T-helper 2 cell treated with Interferon-gamma antibody and Interleukin-4, amounts not matched to agents 5 μg/mL and 100 μg/mL, for 36 hours (primary cell): Measurements from ENCODE around the gene TULP1.

Source experiments
- DNase-seq: peaks from one replicate; pipeline ENCODE4 v3.0.0; 2021; ENCODE audit warnings: low spot score
- H3K27ac Mint-ChIP-seq: one replicate; pipeline ENCODE4 v1.8.0; 2021; ENCODE audit warnings: mild to moderate bottlenecking, mixed read lengths
- H3K27me3 Mint-ChIP-seq: one replicate; pipeline ENCODE4 v1.8.0; 2021; ENCODE audit warnings: low read depth, mixed read lengths
- H3K36me3 Mint-ChIP-seq: one replicate; pipeline ENCODE4 v1.8.0; 2021; ENCODE audit warnings: low read depth, mixed read lengths
- H3K4me1 Mint-ChIP-seq: one replicate; pipeline ENCODE4 v1.8.0; 2021; ENCODE audit warnings: low read depth, mixed read lengths
- H3K4me3 Mint-ChIP-seq: one replicate; pipeline ENCODE4 v1.8.0; 2022; ENCODE audit warnings: mild to moderate bottlenecking, moderate library complexity, mixed read lengths
- H3K9me3 Mint-ChIP-seq: one replicate; pipeline ENCODE4 v1.8.0; 2021; ENCODE audit warnings: mixed read lengths

Gene TULP1

DNA sequence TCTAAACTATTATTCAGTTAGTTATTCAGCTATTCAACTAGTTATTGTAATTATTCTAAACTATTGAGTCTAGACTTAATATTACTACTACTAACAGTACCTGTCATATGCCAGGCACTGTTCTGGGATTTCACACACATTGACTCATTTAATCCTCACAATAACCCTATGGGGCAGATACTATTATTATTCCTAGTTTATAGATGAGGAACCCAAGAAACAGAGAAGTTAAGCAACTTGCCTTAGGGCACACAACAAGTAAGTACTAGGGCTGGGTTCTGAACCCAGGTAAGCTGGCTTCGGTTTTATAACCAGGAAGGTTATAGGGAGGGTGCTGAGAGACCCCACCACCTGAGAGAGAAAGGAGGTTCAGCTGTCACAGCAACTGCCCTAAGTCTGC, 23.6 kb downstream of the TULP1 start:
- H3K27me3 Mint-ChIP-seq = peaks cover 12% of the 10 kb centered on the region
- no peaks in the 10 kb centered on the region for H3K9me3 Mint-ChIP-seq
- peaks cover 9% of the 10 kb centered on the region for H3K4me1 Mint-ChIP-seq
- H3K4me3 Mint-ChIP-seq = no peak overlapping the region
- H3K27ac Mint-ChIP-seq = no peak overlapping the region
- no peak for DNase-seq
- H3K36me3 Mint-ChIP-seq = no peaks in the 10 kb centered on the region

DNA sequence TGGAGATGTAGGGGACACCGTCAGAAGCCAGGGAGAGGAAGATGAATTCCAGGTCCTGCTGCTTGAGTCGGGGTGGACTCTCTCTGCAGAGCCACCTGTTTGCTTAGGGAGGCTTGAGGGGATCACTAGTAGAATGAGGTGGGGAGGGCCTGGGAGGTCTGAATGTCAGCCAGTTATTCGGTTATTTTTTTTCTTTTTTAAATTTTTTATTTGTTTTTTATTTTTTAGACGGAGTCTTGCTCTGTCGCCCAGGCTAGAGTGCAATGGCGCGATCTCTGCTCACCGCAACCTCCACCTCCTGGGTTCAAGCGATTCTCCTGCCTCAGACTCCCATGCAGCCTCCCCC, 24.2 kb downstream of the TULP1 start:
- Mint-ChIP-seq H3K27me3 (peaks cover 8% of the 10 kb centered on the region), H3K36me3 (no peaks in the 10 kb centered on the region), H3K27ac (no peak overlapping the region), H3K4me1 (peaks cover 6% of the 10 kb centered on the region), H3K4me3 (no peak overlapping the region), H3K9me3 (no peaks in the 10 kb centered on the region)
- no peak for DNase-seq

DNA sequence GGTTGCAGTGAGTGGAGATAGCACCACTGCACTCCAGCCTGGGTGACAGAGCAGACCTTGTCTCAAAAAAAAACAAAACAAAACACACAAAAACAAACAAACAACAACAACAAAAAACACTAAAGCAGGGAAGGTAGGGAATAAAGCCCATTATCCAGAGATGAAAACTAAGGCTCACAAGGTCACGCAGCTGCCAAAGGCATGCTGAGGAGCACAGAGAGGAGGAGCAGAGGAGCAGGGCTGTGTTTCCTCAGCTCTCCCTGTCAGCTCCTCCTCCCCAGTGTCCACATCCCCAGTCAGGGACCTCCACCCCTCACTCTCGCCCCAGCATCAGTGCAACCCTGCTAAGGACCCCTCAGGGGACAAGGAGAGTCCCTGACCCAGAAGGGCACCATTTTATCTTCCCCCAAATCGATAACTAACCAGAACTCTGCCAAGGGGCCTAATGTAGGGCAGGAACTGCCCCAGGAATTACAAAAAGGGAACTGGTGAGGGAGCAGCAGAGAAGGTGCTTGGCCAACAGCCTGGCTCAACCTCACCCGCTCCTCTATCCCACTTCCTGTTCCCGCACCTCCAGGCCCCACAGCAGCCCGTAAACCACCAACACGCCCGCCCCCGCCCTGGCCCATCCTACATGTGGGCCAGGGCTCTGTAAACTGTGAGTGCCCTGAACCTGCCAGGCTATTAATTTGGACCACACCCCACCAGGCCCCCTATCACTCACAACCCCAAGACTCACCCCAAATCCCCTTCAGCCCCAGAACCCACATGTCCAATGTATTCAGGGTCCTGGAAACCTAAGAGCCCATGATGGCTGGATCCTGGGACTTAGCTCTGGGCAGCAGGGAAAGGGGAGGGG, 24.8 kb downstream of the TULP1 start:
- Mint-ChIP-seq H3K27ac (peak overlapping the region; percentile 29), H3K36me3 (no peaks in the 10 kb centered on the region), H3K4me1 (peaks cover 6% of the 10 kb centered on the region), H3K4me3 (no peak overlapping the region), H3K27me3 (peaks cover 3% of the 10 kb centered on the region), H3K9me3 (no peaks in the 10 kb centered on the region)
- DNase-seq = no peak

DNA sequence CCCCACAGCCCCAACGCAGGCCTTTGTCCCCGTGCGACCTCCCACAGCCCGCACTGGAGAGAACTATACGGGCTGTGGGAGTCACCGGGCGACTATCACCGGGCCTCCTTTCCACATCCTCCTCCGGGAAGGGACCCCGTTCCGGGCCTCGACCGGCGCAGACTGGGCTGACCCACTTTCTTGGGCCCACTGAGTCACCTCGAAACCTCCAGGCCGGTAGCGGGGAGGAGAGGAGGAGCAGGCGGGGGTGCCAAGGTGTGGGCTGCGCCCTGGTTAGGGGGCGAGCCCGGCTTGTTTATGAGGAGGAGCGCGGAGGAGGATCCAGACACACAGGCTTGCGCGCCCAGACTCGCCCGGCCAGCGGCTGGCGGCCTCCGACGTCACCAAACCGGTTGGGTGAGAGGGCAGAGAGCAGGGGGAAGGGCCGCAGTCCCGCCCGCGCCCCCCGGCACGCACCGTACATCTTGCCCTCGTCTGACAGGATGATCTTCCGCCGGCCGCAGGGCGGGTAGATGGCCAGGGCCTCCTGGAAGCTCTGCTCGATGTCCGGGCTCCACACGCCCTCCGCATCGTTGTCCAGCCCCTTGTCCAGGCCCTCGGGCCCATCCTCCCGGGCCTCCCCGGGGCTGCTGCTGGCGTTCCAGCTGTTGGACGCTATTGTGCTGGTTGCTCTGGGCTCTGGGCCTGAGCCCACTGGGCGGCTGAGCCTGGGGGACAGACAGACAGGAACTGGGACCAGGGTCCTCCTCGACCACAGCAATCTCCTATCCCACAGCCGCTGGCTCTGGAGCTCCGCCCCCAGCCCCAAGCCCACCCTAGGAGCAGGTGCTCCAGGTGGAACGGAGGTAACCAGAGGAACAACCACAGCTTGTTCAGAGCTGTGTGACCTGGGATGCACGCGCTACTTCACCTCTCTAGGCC, 26.4 kb downstream of the TULP1 start:
- no peak overlapping the region for H3K4me3 Mint-ChIP-seq
- H3K27me3 Mint-ChIP-seq = no peaks in the 10 kb centered on the region
- DNase-seq = no peak
- H3K4me1 Mint-ChIP-seq = peaks cover 6% of the 10 kb centered on the region
- H3K36me3 Mint-ChIP-seq = no peaks in the 10 kb centered on the region
- no peak overlapping the region for H3K27ac Mint-ChIP-seq
- H3K9me3 Mint-ChIP-seq = no peaks in the 10 kb centered on the region

DNA sequence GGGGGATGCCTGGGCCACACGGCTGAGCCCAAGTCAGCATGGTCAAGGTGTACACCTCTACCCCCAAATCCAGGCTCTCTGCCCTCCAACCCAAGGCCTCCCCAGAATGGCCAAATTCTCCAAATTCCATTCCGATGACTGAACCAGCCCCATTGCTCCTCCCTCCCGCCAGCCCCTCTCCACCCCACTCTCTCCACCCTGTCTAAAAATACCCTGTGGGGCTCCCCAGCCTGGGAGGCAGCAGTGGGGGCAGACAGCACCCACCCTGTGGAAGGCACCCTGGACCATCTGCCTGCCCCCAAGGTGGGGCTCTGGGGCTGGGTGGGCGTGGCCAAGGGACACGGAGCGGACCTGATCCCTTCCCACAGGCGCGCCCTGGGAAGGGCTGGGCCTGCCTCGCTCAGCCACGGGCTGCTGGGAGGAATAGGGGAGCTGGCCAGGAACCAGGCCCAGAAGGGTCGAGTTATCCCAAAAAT, 27.3 kb downstream of the TULP1 start:
- H3K27me3 Mint-ChIP-seq = no peaks in the 10 kb centered on the region
- H3K4me3 Mint-ChIP-seq = no peak overlapping the region
- H3K9me3 Mint-ChIP-seq = no peaks in the 10 kb centered on the region
- H3K4me1 Mint-ChIP-seq = peaks cover 6% of the 10 kb centered on the region
- no peak for DNase-seq
- H3K36me3 Mint-ChIP-seq = no peaks in the 10 kb centered on the region
- no peak overlapping the region for H3K27ac Mint-ChIP-seq

DNA sequence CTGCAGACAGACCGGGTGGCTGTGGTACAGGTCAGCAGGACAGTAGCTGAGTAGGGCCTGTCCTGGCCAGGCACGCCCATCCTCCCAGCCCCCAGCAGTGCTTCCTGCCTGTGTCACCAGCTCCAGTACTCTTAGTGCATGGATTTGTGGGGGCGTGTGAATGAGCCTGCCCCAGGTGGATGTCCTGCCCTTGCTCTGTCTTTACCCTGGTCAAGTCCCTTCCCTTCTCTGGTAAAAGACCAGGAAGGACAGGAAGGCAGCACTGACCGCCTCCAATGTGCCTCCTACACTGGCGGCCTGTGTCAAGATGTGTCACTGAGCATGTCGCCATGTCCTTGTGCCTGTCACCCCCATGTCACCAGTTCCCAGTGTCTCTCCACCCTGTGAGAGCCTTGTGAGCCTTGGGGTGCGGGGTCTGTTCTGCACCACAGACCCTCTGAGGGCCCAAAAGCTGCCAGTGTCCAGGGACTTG, 27.7 kb downstream of the TULP1 start:
- no peaks in the 10 kb centered on the region for H3K9me3 Mint-ChIP-seq
- H3K36me3 Mint-ChIP-seq = no peaks in the 10 kb centered on the region
- H3K4me3 Mint-ChIP-seq = no peak overlapping the region
- H3K27ac Mint-ChIP-seq = no peak overlapping the region
- no peaks in the 10 kb centered on the region for H3K27me3 Mint-ChIP-seq
- DNase-seq = no peak
- peaks cover 6% of the 10 kb centered on the region for H3K4me1 Mint-ChIP-seq

DNA sequence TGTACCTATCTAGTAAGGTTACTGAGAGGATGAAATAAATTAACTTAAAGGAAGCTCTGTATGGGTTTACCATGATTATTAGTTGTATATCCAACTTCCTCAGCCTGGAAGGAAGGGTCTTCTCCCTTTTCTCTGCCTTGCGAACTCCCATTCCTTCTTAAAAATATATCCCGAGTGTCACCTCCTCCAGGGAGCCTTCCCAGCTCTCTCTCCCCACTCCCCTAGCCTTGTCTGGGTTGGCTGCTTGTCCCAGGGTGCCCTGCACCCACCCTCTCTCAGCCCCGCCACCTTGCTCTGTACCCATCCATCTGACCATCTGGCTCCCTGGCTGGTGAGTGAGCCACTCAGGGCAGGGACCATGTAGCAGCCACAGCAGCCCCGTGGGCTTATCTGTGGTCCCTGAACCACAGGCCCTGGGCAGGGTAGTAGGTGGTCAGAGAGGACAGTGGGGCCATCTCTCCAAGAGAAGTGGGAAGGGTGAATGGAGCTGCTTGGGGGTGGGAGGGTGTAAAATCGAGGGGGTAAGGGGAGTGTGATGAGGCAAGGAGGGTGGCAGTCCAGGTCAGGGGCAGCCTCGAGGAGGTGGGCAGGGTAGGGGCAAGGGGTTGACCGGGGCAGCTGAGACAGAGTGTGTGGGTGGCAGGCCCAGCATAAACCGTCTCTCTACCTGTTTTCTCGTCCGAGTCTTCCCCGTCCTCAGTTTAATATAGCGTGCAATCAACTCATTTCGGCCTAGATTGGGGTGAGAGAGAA, 28.6 kb downstream of the TULP1 start:
- H3K36me3 Mint-ChIP-seq = no peaks in the 10 kb centered on the region
- H3K4me1 Mint-ChIP-seq = peaks cover 6% of the 10 kb centered on the region
- H3K27me3 Mint-ChIP-seq = no peaks in the 10 kb centered on the region
- no peak for DNase-seq
- H3K9me3 Mint-ChIP-seq = no peaks in the 10 kb centered on the region
- no peak overlapping the region for H3K4me3 Mint-ChIP-seq
- no peak overlapping the region for H3K27ac Mint-ChIP-seq

DNA sequence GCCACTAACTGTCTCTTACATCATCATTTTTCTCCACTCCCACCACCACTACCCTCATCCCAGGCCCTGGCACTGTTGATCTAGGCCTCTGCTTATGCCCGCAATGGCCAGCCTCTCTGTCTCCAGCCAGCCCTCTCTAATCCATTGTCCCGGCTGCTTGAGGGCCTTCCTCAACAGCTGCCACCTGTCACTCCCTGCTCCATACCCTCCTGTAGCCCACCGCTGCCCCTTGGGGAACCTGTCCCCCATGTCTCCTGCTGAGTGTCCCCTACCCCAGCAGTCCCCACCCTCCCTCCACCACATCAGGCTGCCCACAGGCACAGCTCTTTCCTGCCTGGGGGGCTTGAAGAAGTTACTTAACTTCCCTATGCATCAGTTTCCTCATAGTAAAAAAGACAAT, 29.2 kb downstream of the TULP1 start:
- H3K27ac Mint-ChIP-seq = no peak overlapping the region
- H3K4me1 Mint-ChIP-seq = peaks cover 6% of the 10 kb centered on the region
- no peaks in the 10 kb centered on the region for H3K36me3 Mint-ChIP-seq
- H3K27me3 Mint-ChIP-seq = no peaks in the 10 kb centered on the region
- no peak overlapping the region for H3K4me3 Mint-ChIP-seq
- DNase-seq = no peak
- H3K9me3 Mint-ChIP-seq = no peaks in the 10 kb centered on the region

DNA sequence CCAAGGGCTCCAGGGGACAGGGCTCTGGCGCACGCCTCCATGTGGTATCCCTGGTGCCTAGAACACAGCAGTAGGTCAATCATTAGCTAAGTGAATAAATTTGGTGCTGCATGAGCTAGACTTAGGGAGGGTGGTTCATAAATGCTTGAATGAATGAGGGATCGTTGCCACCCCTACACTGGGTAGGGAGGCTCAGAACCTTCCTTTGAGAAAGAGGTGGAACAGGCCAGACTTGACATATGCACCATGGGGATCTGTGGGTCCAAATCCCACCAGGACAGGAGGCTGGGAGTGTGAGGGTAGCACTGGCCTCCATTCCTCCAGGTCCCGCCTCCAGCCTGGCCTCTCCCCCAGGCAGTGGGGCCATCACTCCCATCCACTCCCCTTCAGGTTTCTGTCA, 29.6 kb downstream of the TULP1 start:
- H3K4me3 Mint-ChIP-seq = no peak overlapping the region
- no peaks in the 10 kb centered on the region for H3K27me3 Mint-ChIP-seq
- peaks cover 4% of the 10 kb centered on the region for H3K4me1 Mint-ChIP-seq
- no peak for DNase-seq
- no peak overlapping the region for H3K27ac Mint-ChIP-seq
- no peaks in the 10 kb centered on the region for H3K9me3 Mint-ChIP-seq
- H3K36me3 Mint-ChIP-seq = no peaks in the 10 kb centered on the region

DNA sequence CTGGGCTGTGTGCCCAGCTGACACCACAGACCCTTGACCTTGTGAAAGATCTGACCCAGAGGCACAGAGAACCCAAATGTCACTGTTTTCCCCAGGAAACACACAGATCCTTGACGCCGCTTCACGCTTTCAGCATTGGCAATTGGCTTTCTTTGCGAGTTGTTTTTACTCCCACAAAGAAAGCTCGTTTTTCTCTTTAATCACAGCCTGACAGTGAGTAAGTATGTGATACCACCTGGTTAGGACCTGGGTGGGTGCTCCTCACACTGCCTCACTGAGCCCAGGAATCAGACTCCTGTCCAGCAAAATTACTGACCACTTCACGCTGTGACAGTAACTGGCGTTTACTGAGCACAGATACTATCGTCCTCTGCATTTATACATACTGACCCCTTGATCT, 31.5 kb downstream of the TULP1 start:
- no peaks in the 10 kb centered on the region for H3K27me3 Mint-ChIP-seq
- no peak for DNase-seq
- no peak overlapping the region for H3K4me3 Mint-ChIP-seq
- H3K27ac Mint-ChIP-seq = no peak overlapping the region
- H3K4me1 Mint-ChIP-seq = no peaks in the 10 kb centered on the region
- H3K36me3 Mint-ChIP-seq = no peaks in the 10 kb centered on the region
- no peaks in the 10 kb centered on the region for H3K9me3 Mint-ChIP-seq

DNA sequence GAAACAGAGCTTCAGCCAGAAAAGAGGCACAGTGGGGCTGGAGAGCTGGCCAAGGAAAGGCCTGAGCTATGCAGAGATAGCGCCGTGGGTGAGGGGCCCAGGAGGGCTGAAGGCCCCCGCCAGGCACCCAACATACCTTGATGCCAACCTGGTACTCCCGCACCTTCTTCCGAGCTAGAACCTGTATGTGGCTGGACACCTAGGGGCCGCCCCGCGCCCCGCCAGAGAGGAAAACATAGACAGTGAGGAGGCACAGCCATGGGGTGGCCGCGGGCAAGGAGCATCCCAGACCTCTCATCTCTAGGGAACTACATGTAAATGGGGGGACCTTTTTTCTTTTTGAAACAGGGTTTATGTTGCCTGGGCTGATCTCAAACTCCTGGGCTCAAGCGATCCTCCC, 32.5 kb downstream of the TULP1 start:
- no peak overlapping the region for H3K4me3 Mint-ChIP-seq
- H3K27ac Mint-ChIP-seq = no peak overlapping the region
- DNase-seq = no peak
- no peaks in the 10 kb centered on the region for H3K27me3 Mint-ChIP-seq
- no peaks in the 10 kb centered on the region for H3K4me1 Mint-ChIP-seq
- no peaks in the 10 kb centered on the region for H3K36me3 Mint-ChIP-seq
- H3K9me3 Mint-ChIP-seq = no peaks in the 10 kb centered on the region

DNA sequence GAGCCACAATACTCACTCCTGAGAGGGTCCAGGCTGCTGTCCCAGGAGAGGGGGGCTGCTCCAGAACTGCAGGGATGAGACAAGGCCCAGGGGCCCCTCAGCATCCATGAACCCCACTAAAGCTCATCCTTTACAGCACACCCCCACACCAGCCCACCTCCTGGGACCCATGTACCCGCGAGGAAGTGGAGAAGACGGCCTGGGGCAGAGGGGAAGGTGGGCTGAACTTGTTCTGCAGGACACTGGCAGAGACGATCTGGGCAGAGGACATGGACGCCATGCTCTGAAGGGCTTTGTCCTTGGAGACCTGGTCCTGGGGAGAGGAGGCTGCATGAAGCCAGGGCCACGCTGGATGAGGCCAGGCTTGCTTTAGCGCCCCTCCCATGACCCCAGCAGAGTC, 34.4 kb downstream of the TULP1 start:
- no peak overlapping the region for H3K27ac Mint-ChIP-seq
- no peaks in the 10 kb centered on the region for H3K4me1 Mint-ChIP-seq
- H3K27me3 Mint-ChIP-seq = no peaks in the 10 kb centered on the region
- no peak for DNase-seq
- peaks cover under 1% of the 10 kb centered on the region for H3K36me3 Mint-ChIP-seq
- no peak overlapping the region for H3K4me3 Mint-ChIP-seq
- no peaks in the 10 kb centered on the region for H3K9me3 Mint-ChIP-seq

DNA sequence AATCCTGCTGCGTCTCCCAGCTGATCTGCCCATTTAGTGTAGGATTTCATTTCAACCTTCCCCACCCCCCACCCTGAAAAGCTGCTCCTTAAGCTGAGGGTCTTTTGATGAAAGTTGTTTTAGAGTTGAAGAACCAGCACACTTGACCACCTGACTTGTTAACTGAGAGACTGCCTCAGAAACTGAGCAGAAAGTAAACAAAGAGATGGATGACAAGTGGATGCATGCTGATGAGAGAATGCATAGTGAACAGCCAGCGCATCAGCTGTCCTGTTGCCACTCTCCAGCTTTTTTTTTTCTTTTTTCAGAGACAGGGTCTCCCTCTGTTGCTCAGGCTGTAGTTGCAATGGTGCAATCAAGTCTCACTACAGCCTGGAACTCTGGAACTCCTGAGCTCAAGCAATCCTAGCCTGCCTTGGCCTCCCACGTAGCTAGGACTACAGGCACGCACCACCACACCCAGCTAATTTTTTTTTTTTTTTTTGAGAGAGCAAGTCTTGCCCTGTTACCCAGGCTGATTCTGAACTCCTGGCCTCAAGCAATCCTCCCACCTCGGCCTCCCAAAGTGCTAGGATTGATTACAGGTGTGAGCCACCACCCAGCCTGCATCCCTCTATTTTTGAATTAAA, 35.0 kb downstream of the TULP1 start:
- Mint-ChIP-seq H3K4me3 (no peak overlapping the region), H3K27me3 (no peaks in the 10 kb centered on the region), H3K4me1 (no peaks in the 10 kb centered on the region), H3K9me3 (no peaks in the 10 kb centered on the region), H3K36me3 (peaks cover 6% of the 10 kb centered on the region), H3K27ac (no peak overlapping the region)
- DNase-seq = no peak
